Activated CD4-positive, alpha-beta T cell treated with anti-CD3 and anti-CD28 coated beads, Interleukin-2, amount 10 ng/mL, durations not matched to agents 24 days and 14 days (primary cell): ENCODE results near the gene AP1S1. TPM values are rescaled to one million over a fixed set of nuclear protein-coding genes. Genes with fewer than 3 reads are reported as not detected.
"Not testable (repeated sequence)": the region's sequence is repeated elsewhere in the genome, so short reads cannot be mapped to it uniquely, and the experiment has no call there.

ENCODE experiments used
- DNase-seq: peaks from one replicate; pipeline ENCODE4 v3.0.0; 2022
- H3K27ac Mint-ChIP-seq: one replicate; pipeline ENCODE4 v1.8.0; 2022; ENCODE audit warnings: mild to moderate bottlenecking, mixed read lengths
- H3K27me3 Mint-ChIP-seq: one replicate; pipeline ENCODE4 v1.8.0; 2022; ENCODE audit warnings: mixed read lengths
- H3K36me3 Mint-ChIP-seq: one replicate; pipeline ENCODE4 v1.8.0; 2022; ENCODE audit warnings: low read depth, mild to moderate bottlenecking, mixed read lengths
- H3K4me1 Mint-ChIP-seq: one replicate; pipeline ENCODE4 v1.8.0; 2021; ENCODE audit warnings: mixed read lengths
- H3K4me3 Mint-ChIP-seq: one replicate; pipeline ENCODE4 v1.8.0; 2022; ENCODE audit warnings: mild to moderate bottlenecking, moderate library complexity, mixed read lengths
- H3K9me3 Mint-ChIP-seq: one replicate; pipeline ENCODE4 v1.8.0; 2021; ENCODE audit warnings: mixed read lengths
- intact Hi-C: fragments of 100-400 bp; cut with micrococcal nuclease; formaldehyde crosslinking; loops from one replicate; pipeline ENCODE4 v1.15.1; 2023
- total RNA-seq: library from RNA; stranded (reverse); gene quantifications from 2 replicates; pipeline ENCODE4 v1.2.3, GENCODE V29; 2022

The AP1S1 gene
- total RNA-seq, 1 donor from 2014 or later = 49.2 TPM

- no peak overlapping the region for H3K27ac Mint-ChIP-seq
- H3K27me3 Mint-ChIP-seq = peaks cover 28% of the 10 kb centered on the region
- intact Hi-C loops = no loop called here
- no peak for DNase-seq
- H3K36me3 Mint-ChIP-seq = no peaks in the 10 kb centered on the region
- no peak overlapping the region for H3K4me3 Mint-ChIP-seq
- no peaks in the 10 kb centered on the region for H3K9me3 Mint-ChIP-seq
- H3K4me1 Mint-ChIP-seq = peaks cover 6% of the 10 kb centered on the region
Measured at GRCh38 chr7:101200504-101200861, 46.2 kb downstream of the AP1S1 start.

GRCh38 chr7:101200862-101201599 is 46.8 kb downstream of the AP1S1 start, which contains the start of gene MOGAT3:
Gene MOGAT3 (minus strand): TSS chr7:101201036. CDS start chr7:101200854, 182 bp downstream.
- H3K4me1 Mint-ChIP-seq = peaks cover 8% of the 10 kb centered on the region
- peaks cover 4% of the 10 kb centered on the region for H3K36me3 Mint-ChIP-seq
- DNase-seq = no peak
- peaks cover 28% of the 10 kb centered on the region for H3K27me3 Mint-ChIP-seq
- intact Hi-C loops = no loop called here
- no peak within 1 kb of the TSS for H3K4me3 Mint-ChIP-seq
- H3K9me3 Mint-ChIP-seq = no peaks in the 10 kb centered on the region
- H3K27ac Mint-ChIP-seq = peak within 1 kb of the TSS; percentile 62

GRCh38 chr7:101201695-101202602 is 47.7 kb downstream of the AP1S1 start:
- intact Hi-C loops = no loop called here
- Mint-ChIP-seq H3K4me3 (no peak overlapping the region), H3K9me3 (no peaks in the 10 kb centered on the region), H3K27ac (no peak overlapping the region), H3K27me3 (peaks cover 28% of the 10 kb centered on the region), H3K4me1 (peaks cover 8% of the 10 kb centered on the region), H3K36me3 (peaks cover 10% of the 10 kb centered on the region)
- DNase-seq = no peak

- Mint-ChIP-seq H3K4me3 (no peak overlapping the region), H3K36me3 (peaks cover 10% of the 10 kb centered on the region), H3K27me3 (peaks cover 28% of the 10 kb centered on the region), H3K9me3 (no peaks in the 10 kb centered on the region), H3K4me1 (peaks cover 8% of the 10 kb centered on the region), H3K27ac (no peak overlapping the region)
- DNase-seq = no peak
- intact Hi-C loops = no loop called here
Measured at GRCh38 chr7:101202603-101202918, 48.3 kb downstream of the AP1S1 start.

GRCh38 chr7:101203740-101204738 is 49.8 kb downstream of the AP1S1 start:
- DNase-seq = peak; percentile 74
- H3K4me1 Mint-ChIP-seq, H3K9me3 Mint-ChIP-seq, intact Hi-C loops: not testable (repeated sequence)
- H3K27ac Mint-ChIP-seq = peak overlapping the region; percentile 91
- H3K27me3 Mint-ChIP-seq = peaks cover 28% of the 10 kb centered on the region
- peak overlapping the region; percentile 64 for H3K4me3 Mint-ChIP-seq
- H3K36me3 Mint-ChIP-seq = peaks cover 15% of the 10 kb centered on the region

- H3K27ac Mint-ChIP-seq = no peak overlapping the region
Measured at GRCh38 chr7:101205901-101206664, 51.8 kb downstream of the AP1S1 start.

GRCh38 chr7:101206665-101207042 is 52.4 kb downstream of the AP1S1 start:
- Mint-ChIP-seq H3K4me1 (peaks cover 6% of the 10 kb centered on the region), H3K27me3 (peaks cover 13% of the 10 kb centered on the region), H3K27ac (no peak overlapping the region), H3K9me3 (no peaks in the 10 kb centered on the region), H3K4me3 (no peak overlapping the region), H3K36me3 (peaks cover 26% of the 10 kb centered on the region)
- DNase-seq = no peak
- intact Hi-C loops = no loop called here

More at GRCh38 chr7:101205901-101206664, 51.8 kb downstream of the AP1S1 start:
- peaks cover 17% of the 10 kb centered on the region for H3K27me3 Mint-ChIP-seq
- peaks cover 25% of the 10 kb centered on the region for H3K36me3 Mint-ChIP-seq
- DNase-seq = no peak
- H3K4me1 Mint-ChIP-seq = peaks cover 6% of the 10 kb centered on the region
- no peaks in the 10 kb centered on the region for H3K9me3 Mint-ChIP-seq
- H3K4me3 Mint-ChIP-seq = no peak overlapping the region
- intact Hi-C loops = no loop called here

- peaks cover 6% of the 10 kb centered on the region for H3K4me1 Mint-ChIP-seq
- H3K4me3 Mint-ChIP-seq = no peak overlapping the region
- intact Hi-C loops = no loop called here
- H3K27ac Mint-ChIP-seq = no peak overlapping the region
- peaks cover 31% of the 10 kb centered on the region for H3K36me3 Mint-ChIP-seq
- H3K9me3 Mint-ChIP-seq = no peaks in the 10 kb centered on the region
- peaks cover 13% of the 10 kb centered on the region for H3K27me3 Mint-ChIP-seq
- no peak for DNase-seq
Measured at GRCh38 chr7:101207459-101207858, 53.2 kb downstream of the AP1S1 start.

- H3K27ac Mint-ChIP-seq = no peak overlapping the region
- H3K4me3 Mint-ChIP-seq = no peak overlapping the region
- no peaks in the 10 kb centered on the region for H3K9me3 Mint-ChIP-seq
- peaks cover 34% of the 10 kb centered on the region for H3K36me3 Mint-ChIP-seq
- no peak for DNase-seq
- intact Hi-C loops = no loop called here
- H3K27me3 Mint-ChIP-seq = peaks cover 4% of the 10 kb centered on the region
- H3K4me1 Mint-ChIP-seq = peaks cover 5% of the 10 kb centered on the region
Measured at GRCh38 chr7:101208794-101209193, 54.5 kb downstream of the AP1S1 start.

- no peak for DNase-seq
- H3K4me1 Mint-ChIP-seq = peaks cover 3% of the 10 kb centered on the region
- no peak overlapping the region for H3K27ac Mint-ChIP-seq
- intact Hi-C loops = loop anchor here (10.0 kb wide), 1 partner anchor 75 kb away; no protein-coding TSS in a partner anchor
- H3K9me3 Mint-ChIP-seq = no peaks in the 10 kb centered on the region
- peaks cover 38% of the 10 kb centered on the region for H3K36me3 Mint-ChIP-seq
- no peaks in the 10 kb centered on the region for H3K27me3 Mint-ChIP-seq
- H3K4me3 Mint-ChIP-seq = no peak overlapping the region
Measured at GRCh38 chr7:101210143-101210542, 55.9 kb downstream of the AP1S1 start.
